HG03280 (cell line): Measurements from ENCODE around the gene EFEMP1.
"Not testable (repeated sequence)": the region's sequence is repeated elsewhere in the genome, so short reads cannot be mapped to it uniquely, and the experiment has no call there.

Experiments
- ATAC-seq: cut with Tn5 transposase; IDR thresholded peaks from one replicate; pipeline ENCODE4 v1.9.1; 2021; ENCODE audit warnings: mild to moderate bottlenecking, moderate library complexity; ENCODE audit not compliant: unreplicated experiment

The EFEMP1 gene

DNA sequence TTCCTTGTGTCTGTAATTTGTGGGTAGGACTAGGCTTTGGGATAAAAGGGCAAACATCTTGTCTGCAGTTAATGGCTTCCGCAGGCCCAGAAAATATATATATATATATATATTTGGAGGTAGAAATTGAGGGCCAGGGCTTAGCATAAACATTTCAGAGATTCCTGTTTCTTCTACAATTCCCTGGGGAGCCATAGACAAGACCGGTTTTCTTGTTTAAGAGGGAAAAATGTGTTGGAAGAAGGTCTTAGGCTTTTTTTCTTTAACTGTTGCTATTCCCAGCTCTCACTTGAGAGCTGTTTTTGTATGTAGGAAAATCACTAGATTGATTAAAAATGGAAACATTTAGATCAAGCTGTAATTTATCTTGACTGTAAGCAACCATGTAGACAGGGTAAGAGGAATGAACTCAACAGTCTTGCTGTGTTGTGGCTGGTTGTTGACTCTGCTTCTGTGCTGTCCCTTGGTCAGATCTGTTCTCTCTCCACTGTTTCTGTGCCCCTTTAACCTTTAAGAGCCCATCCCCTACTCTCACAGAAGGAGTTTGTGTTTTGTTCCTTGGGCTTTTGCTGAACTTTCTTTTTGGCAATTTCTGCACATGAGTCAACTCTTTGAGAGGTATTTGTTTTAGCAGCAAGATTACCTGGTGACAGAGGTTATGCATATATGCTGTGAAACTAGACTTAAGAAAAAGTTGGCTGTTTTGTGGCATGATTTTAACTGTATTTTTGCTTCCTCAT lies 58.3 kb downstream of the EFEMP1 start:
- no peak for ATAC-seq

- ATAC-seq: no peak
Observed at GRCh38 chr2:55864351-55865084, 59.1 kb downstream of the EFEMP1 start.

- ATAC-seq: no peak
Observed at GRCh38 chr2:55862673-55863390, 60.8 kb downstream of the EFEMP1 start.

GRCh38 chr2:55862246-55862645 lies 61.3 kb downstream of the EFEMP1 start:
- no peak for ATAC-seq

GRCh38 chr2:55861733-55862132 lies 61.8 kb downstream of the EFEMP1 start:
- no peak for ATAC-seq

DNA sequence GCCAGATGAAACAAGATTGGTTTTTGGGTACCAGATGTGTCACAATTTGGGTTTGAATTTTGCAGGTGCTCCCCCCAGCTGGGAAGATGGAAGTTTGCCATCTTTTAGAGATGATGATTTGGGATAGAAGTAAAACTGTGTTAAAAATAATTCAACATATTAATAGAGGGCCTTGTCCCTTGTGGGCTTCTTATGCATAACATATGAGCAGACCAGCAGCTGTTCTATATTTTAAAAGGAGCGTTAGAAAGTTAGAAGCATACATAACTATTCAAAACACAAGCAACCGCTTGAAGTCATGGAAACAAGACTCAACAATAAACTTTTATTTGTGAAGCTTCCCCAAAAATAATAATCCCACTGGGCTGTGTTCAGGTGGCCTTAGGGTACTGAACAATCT lies 62.8 kb downstream of the EFEMP1 start:
- ATAC-seq: no peak

DNA sequence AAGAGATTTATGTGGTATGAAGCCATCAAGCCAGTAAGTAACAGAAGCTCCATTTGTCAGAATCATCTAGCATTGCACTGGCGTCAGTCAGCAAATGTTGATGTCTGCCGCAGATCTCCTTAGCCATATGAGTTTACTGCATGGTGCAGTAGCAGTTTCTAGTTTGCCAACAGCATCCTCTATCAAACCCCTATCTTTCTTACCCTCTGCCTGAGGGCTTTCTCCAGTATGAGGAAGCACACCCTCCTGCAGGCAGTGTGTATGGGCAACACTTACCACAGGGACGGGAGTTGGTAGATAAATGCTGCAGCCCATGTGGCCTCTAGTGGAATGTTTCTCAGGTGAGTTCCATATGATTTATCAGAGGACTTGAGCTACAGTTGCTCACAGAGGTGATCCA lies 63.7 kb downstream of the EFEMP1 start:
- no peak for ATAC-seq

- no peak for ATAC-seq
Observed at GRCh38 chr2:55857766-55858165, 65.8 kb downstream of the EFEMP1 start.

- ATAC-seq: no peak
Observed at GRCh38 chr2:55856936-55857335, 66.6 kb downstream of the EFEMP1 start.

DNA sequence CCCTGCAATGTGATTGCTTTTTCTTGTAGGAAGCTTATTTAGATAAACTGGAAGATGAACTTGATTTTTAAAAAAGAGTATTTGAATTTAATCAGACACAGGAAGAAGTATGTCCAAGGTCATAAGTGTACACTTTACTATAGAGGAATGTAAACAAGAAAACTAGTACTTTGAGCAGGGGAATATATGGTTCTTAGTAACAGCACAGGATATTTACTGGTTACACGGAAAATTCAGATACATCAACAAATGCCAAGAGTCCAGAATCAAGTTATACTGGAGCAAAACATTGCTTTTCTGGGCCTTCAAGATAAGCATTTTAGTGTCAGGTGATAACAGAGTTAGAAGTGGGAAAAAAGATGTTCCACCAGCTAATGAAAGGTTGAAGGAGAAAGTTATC lies 75.5 kb downstream of the EFEMP1 start:
- no peak for ATAC-seq

DNA sequence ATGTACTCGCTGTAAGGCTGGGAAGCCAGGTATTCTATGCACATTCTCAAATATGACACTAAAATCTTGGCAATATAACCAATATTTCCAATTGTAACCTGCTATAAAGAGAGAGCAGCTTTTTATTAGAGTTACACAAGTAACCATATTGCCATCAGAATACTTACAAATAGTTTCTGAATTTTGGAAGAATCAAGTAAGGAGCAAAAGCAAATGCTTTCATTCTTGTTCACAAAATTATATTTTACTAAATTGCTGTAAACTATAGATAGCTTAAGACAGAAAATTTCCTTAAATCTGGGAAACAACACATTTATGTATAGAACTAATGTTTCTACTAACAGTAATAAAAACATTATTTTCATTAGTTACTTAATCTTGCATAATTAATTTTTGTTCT lies 77.2 kb downstream of the EFEMP1 start:
- ATAC-seq: no peak

DNA sequence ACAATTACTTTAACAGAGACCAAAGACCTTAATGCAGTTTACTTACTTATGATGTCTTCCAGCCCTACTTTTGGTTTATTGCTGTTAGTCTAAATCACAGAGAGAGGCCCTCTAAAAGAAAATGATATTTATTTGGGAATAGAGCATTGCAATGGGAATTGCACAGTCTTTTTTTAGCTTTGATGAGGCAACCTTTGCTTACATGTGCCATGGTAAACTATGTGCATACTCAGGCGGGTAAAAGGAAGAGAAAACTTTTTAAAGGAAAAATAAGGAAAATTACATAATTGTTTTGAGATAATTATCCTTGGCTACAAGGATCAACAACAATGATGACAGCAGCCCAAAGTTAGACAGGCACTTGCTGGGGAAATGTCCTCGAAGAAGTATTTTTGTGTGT lies 78.6 kb downstream of the EFEMP1 start:
- ATAC-seq: no peak

- no peak for ATAC-seq
Observed at GRCh38 chr2:55843994-55844345, 79.6 kb downstream of the EFEMP1 start.

DNA sequence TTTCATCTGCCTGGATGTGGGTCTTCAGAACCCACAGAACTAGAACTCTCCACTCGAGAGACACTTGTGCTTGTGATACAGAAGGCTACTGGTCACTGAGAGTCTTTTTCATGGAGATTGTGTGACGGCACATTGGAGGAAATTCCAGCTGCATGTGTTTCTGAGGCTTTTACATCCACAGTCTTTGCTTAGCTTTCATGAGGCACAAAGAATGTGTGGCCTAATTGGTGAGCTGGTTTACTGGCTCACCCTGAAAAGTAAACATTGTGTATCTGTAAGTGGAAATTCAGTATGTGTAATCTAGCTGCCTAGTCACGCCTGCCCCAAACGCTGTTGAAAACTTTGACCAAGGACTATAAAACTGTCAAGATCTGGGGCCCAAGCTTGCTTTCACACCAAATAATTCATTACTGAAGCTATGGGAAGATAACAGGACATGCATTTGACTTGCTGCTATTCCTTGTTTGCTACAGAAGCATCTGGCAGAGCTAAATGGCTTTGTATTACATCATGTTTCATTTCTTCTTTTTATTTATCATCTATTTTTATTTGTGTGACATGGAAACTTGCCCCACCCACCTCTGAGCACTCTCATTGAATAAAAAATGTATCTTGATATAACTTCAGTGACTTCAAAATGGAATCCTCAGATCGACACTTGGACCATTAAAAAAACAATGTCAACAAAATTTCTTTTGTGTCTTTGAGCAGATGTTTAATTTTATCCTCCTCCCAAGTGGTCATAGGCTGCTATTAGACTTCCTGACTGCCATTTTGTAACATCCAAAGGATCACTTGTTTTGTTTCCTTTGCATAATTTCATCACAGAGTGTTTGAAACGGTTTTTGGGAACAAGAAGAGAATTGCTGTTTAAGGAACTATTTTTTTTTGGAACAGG lies 80.2 kb downstream of the EFEMP1 start:
- no peak for ATAC-seq

- no peak for ATAC-seq
Observed at GRCh38 chr2:55842046-55842445, 81.5 kb downstream of the EFEMP1 start.

DNA sequence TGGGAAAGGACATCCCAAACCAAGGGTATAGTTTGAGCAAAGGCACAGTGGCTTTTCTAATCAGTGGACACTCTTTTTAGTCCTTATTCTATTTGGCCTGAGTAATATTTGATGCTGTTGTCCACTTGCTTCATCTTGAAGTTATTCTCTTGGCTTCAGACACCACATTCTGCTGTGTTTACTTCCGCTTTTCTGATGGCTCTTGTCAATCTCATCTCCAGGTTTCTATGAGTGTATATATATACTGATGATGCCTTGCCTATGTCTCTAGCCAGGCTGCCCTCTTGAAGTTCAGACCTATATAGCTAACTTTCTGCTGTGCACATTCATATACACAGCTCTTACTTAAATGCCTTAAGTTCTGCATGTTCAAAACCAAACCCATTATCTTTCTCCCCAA lies 83.1 kb downstream of the EFEMP1 start:
- no peak for ATAC-seq

- no peak for ATAC-seq
Observed at GRCh38 chr2:55839182-55839819, 84.3 kb downstream of the EFEMP1 start.

DNA sequence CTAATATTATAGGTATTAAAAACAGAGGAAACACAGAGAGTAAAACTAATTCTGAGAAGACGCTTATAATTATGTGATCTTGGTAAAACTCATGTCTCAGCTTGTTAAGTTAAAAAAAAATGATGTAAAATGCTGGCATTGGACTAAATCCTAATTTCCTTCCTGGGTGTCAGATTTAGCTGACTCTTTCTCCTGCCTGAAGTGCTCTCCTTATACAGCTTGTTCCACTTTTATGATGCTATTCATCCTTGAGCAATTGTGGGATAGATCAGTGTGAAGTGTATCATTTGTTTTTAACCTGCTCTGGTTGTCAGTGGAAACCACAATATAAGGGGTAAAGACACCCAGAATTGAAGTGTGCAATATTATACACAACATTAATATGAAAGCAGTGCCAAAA lies 84.9 kb downstream of the EFEMP1 start:
- ATAC-seq: no peak

DNA sequence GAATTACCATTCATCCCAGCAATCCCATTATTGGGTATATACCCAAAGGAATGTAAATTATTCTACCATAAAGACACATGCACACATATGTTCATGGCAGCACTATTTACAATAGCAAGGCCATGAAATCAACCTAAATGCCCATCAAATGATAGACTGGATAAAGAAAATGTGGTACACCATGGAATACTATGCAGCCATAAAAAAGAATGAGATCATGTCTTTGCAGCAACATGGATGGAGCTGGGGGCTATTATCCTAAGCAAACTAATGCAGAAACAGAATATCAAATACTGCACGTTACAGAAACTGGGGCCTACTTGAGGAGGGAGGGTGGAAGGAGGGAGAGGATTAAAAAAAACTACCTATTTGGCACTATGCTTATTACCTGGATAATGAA lies 85.5 kb downstream of the EFEMP1 start:
- ATAC-seq: not testable (repeated sequence)

DNA sequence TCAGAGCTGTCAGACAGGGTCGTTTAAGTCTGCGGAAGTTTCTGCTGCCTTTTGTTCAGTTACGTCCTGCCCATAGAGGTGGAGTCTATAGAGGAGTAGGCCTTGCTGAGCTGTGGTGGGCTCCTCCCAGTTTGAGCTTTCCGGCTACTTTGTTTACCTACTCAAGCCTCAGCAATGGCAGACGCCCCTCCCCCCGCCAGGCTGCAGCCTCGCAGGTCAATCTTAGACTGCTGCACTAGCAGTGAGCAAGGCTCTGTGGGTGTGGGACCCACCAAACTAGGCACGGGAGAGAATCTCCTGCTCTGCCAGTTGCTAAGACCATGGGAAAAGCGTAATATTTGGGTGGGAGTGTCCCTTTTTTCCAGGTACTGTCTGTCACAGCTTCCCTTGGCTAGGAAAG lies 86.5 kb downstream of the EFEMP1 start:
- ATAC-seq: no peak
